OCI-LY3 (cell line): ENCODE data around the gene TUBB3.

Source experiments
- CTCF ChIP-seq: fragments of 200-600, 300-600 bp; sonication (generic); IDR thresholded peaks from 2 replicates; pipeline ENCODE4 v1.5.1; 2014; ENCODE audit warnings: antibody characterized with exemption, low read length, low read depth
- EZH2phosphoT487 ChIP-seq: fragments of 200-600 bp; shearing (Covaris generic); IDR thresholded peaks from 2 replicates; pipeline ENCODE4 v1.6.1; 2018; ENCODE audit warnings: antibody characterized with exemption, mixed run types, low read depth

DNA sequence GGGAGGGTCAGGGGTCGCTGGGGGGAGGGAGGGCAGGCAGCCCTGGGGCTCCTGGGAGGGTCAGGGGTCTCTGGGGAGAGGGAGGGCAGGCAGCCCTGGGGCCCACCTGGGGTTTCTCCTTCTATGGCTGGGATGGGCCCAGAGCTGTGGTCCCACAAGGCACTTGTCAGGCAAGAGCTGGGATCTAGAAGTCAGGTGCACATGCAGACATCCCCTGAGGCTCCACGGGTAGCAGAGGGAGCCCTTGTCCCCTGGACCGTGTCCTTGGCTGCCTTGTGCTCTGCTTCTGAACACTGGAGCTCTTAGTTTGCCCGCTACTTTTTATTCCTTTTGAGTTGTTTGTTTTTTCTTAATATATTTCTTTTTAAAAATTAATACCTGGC is 1.8 kb downstream of the TUBB3 start:
- TF ChIP-seq CTCF (no peak), EZH2phosphoT487 (no peak)
